IMR-90 (cell line): ENCODE results near the gene MAPK8IP3. TPM values are rescaled to one million over a fixed set of nuclear protein-coding genes. Genes with fewer than 3 reads are reported as not detected.

Source experiments
- ATAC-seq: fragments of 200-7000 bp; cut with Tn5 transposase; 2 replicates; pipeline ENCODE4 v1.9.1; 2020; ENCODE audit warnings: low read depth, mild to moderate bottlenecking, moderate library complexity
- BruUV-seq: library from RNA; stranded (reverse); fragments of 400-500 nt; replicated peaks from 2 replicates; lab custom pipeline; 2021; lab: Mats Ljungman, UMichigan
- CTCF ChIA-PET: fragments of 300-600 bp; formaldehyde crosslinking; extraction: SDS; loops from one replicate; lab custom pipeline; 2021; ENCODE audit warnings: antibody characterized with exemption; lab: Yijun Ruan, JAX
- POLR2A ChIA-PET: fragments of 300-600 bp; sonication (Branson Sonifier 250); formaldehyde crosslinking; loops from one replicate; lab custom pipeline; 2022; ENCODE audit warnings: antibody characterized with exemption; ENCODE audit not compliant: unreplicated experiment; lab: Charles Lee
- DNase-seq: peaks from one replicate; pipeline ENCODE4 v3.0.0; 2013
- H2AFZ ChIP-seq: replicated peaks from 2 replicates; pipeline ENCODE3; 2013; ENCODE audit warnings: low read length, mild to moderate bottlenecking; ENCODE audit not compliant: poor library complexity
- H2AK5ac ChIP-seq: 2 replicates; pipeline ENCODE4 v1.6.1; 2013; ENCODE audit warnings: low read depth, low read length, inconsistent platforms
- H2AK9ac ChIP-seq: replicated peaks from 2 replicates; pipeline ENCODE3; 2013; ENCODE audit warnings: mild to moderate bottlenecking, low read depth, low read length, moderate library complexity; ENCODE audit not compliant: poor library complexity
- H2BK120ac ChIP-seq: 2 replicates; pipeline ENCODE4 v1.6.1; 2013; ENCODE audit warnings: low read depth, low read length, inconsistent platforms
- H2BK15ac ChIP-seq: 3 replicates; pipeline ENCODE4 v1.6.1; 2013; ENCODE audit warnings: low read depth, low read length, inconsistent platforms
- H2BK20ac ChIP-seq: 2 replicates; pipeline ENCODE4 v1.6.1; 2013; ENCODE audit warnings: low read depth, mild to moderate bottlenecking, inconsistent platforms, low read length, moderate library complexity
- H2BK5ac ChIP-seq: 2 replicates; pipeline ENCODE4 v1.6.1; 2013; ENCODE audit warnings: mild to moderate bottlenecking, low read depth, low read length, inconsistent platforms; ENCODE audit not compliant: poor library complexity, severe bottlenecking
- H3K14ac ChIP-seq: replicated peaks from 2 replicates; pipeline ENCODE4 v1.6.1; 2013; ENCODE audit warnings: low read depth, low read length, inconsistent platforms
- H3K18ac ChIP-seq: 2 replicates; pipeline ENCODE4 v1.6.1; 2013; ENCODE audit warnings: low read depth, low read length, control low read depth
- H3K23ac ChIP-seq: 2 replicates; pipeline ENCODE4 v1.6.1; 2013; ENCODE audit warnings: low read depth, low read length, inconsistent platforms
- H3K27ac ChIP-seq: 2 replicates; pipeline ENCODE4 v1.5.1; 2013; ENCODE audit warnings: mild to moderate bottlenecking, control low read depth, low read length; ENCODE audit not compliant: insufficient read depth
- H3K27me3 ChIP-seq: 2 replicates; pipeline ENCODE4 v1.6.1; 2013; ENCODE audit warnings: low read length; ENCODE audit not compliant: control insufficient read depth, insufficient read depth
- H3K36me3 ChIP-seq: 2 replicates; pipeline ENCODE4 v1.6.1; 2013; ENCODE audit warnings: low read length, mixed read lengths; ENCODE audit not compliant: control insufficient read depth, insufficient read depth
- H3K4ac ChIP-seq: 2 replicates; pipeline ENCODE4 v1.6.1; 2013; ENCODE audit warnings: low read depth, low read length, inconsistent platforms
- H3K4me1 ChIP-seq: 2 replicates; pipeline ENCODE4 v1.6.1; 2013; ENCODE audit warnings: low read length, mixed read lengths; ENCODE audit not compliant: control insufficient read depth, insufficient read depth
- H3K4me2 ChIP-seq: 2 replicates; pipeline ENCODE4 v1.6.1; 2013; ENCODE audit warnings: low read depth, mild to moderate bottlenecking, control low read depth, low read length, moderate library complexity
- H3K4me3 ChIP-seq: 2 replicates; pipeline ENCODE4 v1.5.1; 2013; ENCODE audit warnings: low read depth, mild to moderate bottlenecking, control low read depth, low read length, moderate library complexity; ENCODE audit not compliant: insufficient read depth
- H3K56ac ChIP-seq: 2 replicates; pipeline ENCODE4 v1.6.1; 2013; ENCODE audit warnings: low read length, inconsistent platforms; ENCODE audit not compliant: insufficient read depth; ENCODE audit errors: extremely low read depth
- H3K79me1 ChIP-seq, 2 experiments: 2 replicates each; pipeline ENCODE4 v1.6.1; 2013; ENCODE audit warnings: low read length in 2 of 2, inconsistent platforms in 1 of 2, low read depth in 1 of 2
- H3K9ac ChIP-seq: 2 replicates; pipeline ENCODE4 v1.6.1; 2013; ENCODE audit warnings: low read depth, low read length, control low read depth
- H3K9me1 ChIP-seq: 2 replicates; pipeline ENCODE4 v1.6.1; 2013; ENCODE audit warnings: low read length, inconsistent platforms; ENCODE audit not compliant: insufficient read depth
- H3K9me3 ChIP-seq: 2 replicates; pipeline ENCODE4 v1.6.1; 2013; ENCODE audit warnings: low read length; ENCODE audit not compliant: control insufficient read depth, insufficient read depth
- H4K20me1 ChIP-seq: 2 replicates; pipeline ENCODE4 v1.6.1; 2013; ENCODE audit warnings: low read length, inconsistent platforms; ENCODE audit not compliant: insufficient read depth
- H4K5ac ChIP-seq: 2 replicates; pipeline ENCODE4 v1.6.1; 2013; ENCODE audit warnings: mild to moderate bottlenecking, low read depth, low read length, control low read depth
- H4K8ac ChIP-seq, 2 experiments: 2 replicates each; pipeline ENCODE4 v1.6.1; 2013; ENCODE audit warnings: low read depth in 2 of 2, low read length in 2 of 2, control low read depth in 1 of 2, inconsistent platforms in 1 of 2
- H4K91ac ChIP-seq: 2 replicates; pipeline ENCODE4 v1.6.1; 2013; ENCODE audit warnings: low read depth, low read length, inconsistent platforms; ENCODE audit not compliant: insufficient read depth
- NFE2L2 ChIP-seq: fragments of 150-350 bp; IDR thresholded peaks from 2 replicates; pipeline ENCODE4 v1.6.1; 2016; ENCODE audit warnings: low read depth, mild to moderate bottlenecking, low read length
- RAD21 ChIP-seq: IDR thresholded peaks from 2 replicates; pipeline ENCODE4 v1.6.1; 2012; ENCODE audit warnings: low read length, improper control_type of control experiment
- RCOR1 ChIP-seq: IDR thresholded peaks from 2 replicates; pipeline ENCODE4 v1.6.1; 2012; ENCODE audit warnings: mild to moderate bottlenecking, low read length, improper control_type of control experiment; ENCODE audit not compliant: insufficient replicate concordance
- SMC3 ChIP-seq: fragments of 150-350 bp; IDR thresholded peaks from 2 replicates; pipeline ENCODE4 v1.6.1; 2016; ENCODE audit warnings: low read depth, mild to moderate bottlenecking, antibody characterized with exemption, low read length, moderate library complexity
- WGBS, 2 experiments: methylation state at CpG; one replicate each; pipeline versions ENCODE4 v1.1.5 to v1.1.7; 2013; ENCODE audit warnings: missing lambda C conversion rate in 2 of 2; ENCODE audit not compliant: insufficient read length in 1 of 2; ENCODE audit errors: extremely low coverage in 2 of 2; 5-methylcytosine and 5-hydroxymethylcytosine counted together
- dilution Hi-C: fragments of 300-500 bp; cut with HindIII; formaldehyde crosslinking; loops from one replicate; pipeline ENCODE4 v1.14.3; 2018; ENCODE audit warnings: low sequenced_read_pairs; ENCODE audit not compliant: unreplicated experiment
- in situ Hi-C: fragments of 300-500 bp; cut with MboI; formaldehyde crosslinking; loops from 3 replicates; pipeline ENCODE4 v1.14.3; 2019; ENCODE audit warnings: low sequenced_read_pairs, inconsistent platforms, mixed read lengths
- intact Hi-C: fragments of 100-400 bp; cut with micrococcal nuclease; formaldehyde crosslinking; loops from 2 replicates; pipeline ENCODE4 v1.10.0; 2022
- polyA plus RNA-seq, 3 experiments: library from polyadenylated mRNA; depleted of rRNA; stranded (reverse); fragments of >200 nt; gene quantifications; 2 replicates each; pipeline ENCODE4 v1.2.3, GENCODE V29; 2012; ENCODE audit warnings: low replicate concordance in 1 of 3
- total RNA-seq: library from RNA; depleted of rRNA; stranded (reverse); fragments of >200 nt; gene quantifications from 2 replicates; pipeline ENCODE4 v1.2.3, GENCODE V29; 2012

The MAPK8IP3 gene
- total and polyA plus RNA-seq, 2 of the 4 experiments (the other 2 are of a cell fraction), result 17.0 to 69.1 TPM

DNA sequence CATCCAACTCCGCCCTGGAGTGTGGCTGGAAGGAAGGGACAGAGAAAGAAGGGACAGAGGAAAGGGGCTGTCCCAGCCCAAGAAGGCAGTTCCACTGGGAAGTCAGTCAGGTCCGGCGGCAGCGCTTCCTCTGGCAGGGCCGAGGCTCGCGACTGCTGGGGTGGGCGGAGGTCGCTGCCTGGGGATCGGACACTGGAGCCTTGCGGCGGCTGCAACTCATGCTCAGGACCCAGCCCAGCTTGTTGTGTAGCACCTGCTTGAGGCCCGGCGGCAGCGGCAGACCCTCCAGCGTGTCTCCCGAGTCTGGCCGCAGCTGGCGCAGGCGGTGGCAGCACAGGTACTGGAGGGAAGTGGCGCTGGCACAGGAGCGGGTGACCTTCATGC lies 71.0 kb downstream of the MAPK8IP3 start:
- dilution Hi-C loops (no loop called here), intact Hi-C loops (no loop called here), in situ Hi-C loops (no loop called here)
- H2BK20ac ChIP-seq, result no peak overlapping the region
- no peak overlapping the region for H3K4me3 ChIP-seq
- TF ChIP-seq RAD21 (no peak), SMC3 (no peak), RCOR1 (no peak), NFE2L2 (no peak)
- H3K14ac ChIP-seq, result no peak overlapping the region
- no peak overlapping the region for H2AK5ac ChIP-seq
- ChIA-PET CTCF (no interaction called here), POLR2A (no interaction called here)
- H3K9me3 ChIP-seq, result no peaks in the 10 kb centered on the region
- H3K56ac ChIP-seq, result no peak overlapping the region
- WGBS, 2 experiments, result 97% methylated on average over 19 of the region's 22 CpGs; no CpG with 5 or more reads in 1 of the 2 experiments
- peaks cover 7% of the 10 kb centered on the region; the same call in 1 of the 2 replicates for H3K9me1 ChIP-seq
- no peak overlapping the region for H3K18ac ChIP-seq
- no peak for DNase-seq
- no TSS peak for BruUV-seq
- no peak overlapping the region for H2BK5ac ChIP-seq
- H2AK9ac ChIP-seq, result no peak overlapping the region
- no peak overlapping the region for H3K4ac ChIP-seq
- ATAC-seq, result no peak
- H3K27ac ChIP-seq, result no peak overlapping the region
- no peak overlapping the region for H4K91ac ChIP-seq
- no peak overlapping the region for H2BK15ac ChIP-seq
- H3K36me3 ChIP-seq, result peaks cover 32% of the 10 kb centered on the region
- H4K8ac ChIP-seq, result no peak overlapping the region
- H3K4me2 ChIP-seq, result no peak overlapping the region
- peaks cover 14 to 63% of the 10 kb centered on the region in 2 experiments for H3K79me1 ChIP-seq
- no peak overlapping the region for H2BK120ac ChIP-seq
- no peaks in the 10 kb centered on the region for H3K27me3 ChIP-seq
- H4K20me1 ChIP-seq, result peaks cover 18% of the 10 kb centered on the region
- no peak overlapping the region for H4K5ac ChIP-seq
- no peak overlapping the region for H3K9ac ChIP-seq
- H2AFZ ChIP-seq, result peak overlapping the region; percentile 51
- H3K4me1 ChIP-seq, result peaks cover 14% of the 10 kb centered on the region
- H3K23ac ChIP-seq, result no peak overlapping the region
